ENCODE measurements around the gene ISG15. TPM values are rescaled to one million over a fixed set of nuclear protein-coding genes. Genes with fewer than 3 reads are reported as not detected.

ISG15 gene
- total and polyA plus RNA-seq, 9 of the 15 experiments (the other 6 are each of a cell fraction or from before 2014, with no cell fraction given) = 0.40 to 58.3 (median 12.2) TPM

- TF ChIP-seq RAD21 (CRISPR knock-in tag; conservative IDR thresholded peaks at IDR 0.05 in 1 of 2, IDR thresholded peaks at IDR 0.05 in 1 of 2) = no peak
- 0 out of 2 replicates have a peak, but pooled peaks have one; percentile 2 for TF ChIP-seq NFIC (IDR thresholded peaks at IDR 0.05)
- no peak for TF ChIP-seq ZNF212 (CRISPR knock-in tag; IDR thresholded peaks at IDR 0.05)
- no peak for TF ChIP-seq ZNF699 (CRISPR knock-in tag; IDR thresholded peaks at IDR 0.05; ENCODE audit: insufficient replicate concordance)
- TF ChIP-seq GTF2F1 (IDR thresholded peaks at IDR 0.05; ENCODE audit: low read depth, low read length) = no peak
- TF ChIP-seq JUNB (CRISPR knock-in tag; conservative IDR thresholded peaks at IDR 0.05) = no peak
- TF ChIP-seq TRIM28 (IDR thresholded peaks at IDR 0.05) = no peak
- no peak for TF ChIP-seq HNRNPK (IDR thresholded peaks at IDR 0.05; ENCODE audit: low read depth, low read length, poor library complexity, severe bottlenecking)
- TF ChIP-seq COPS2 (conservative IDR thresholded peaks at IDR 0.05) = no peak
- TF ChIP-seq, protein P1, sequence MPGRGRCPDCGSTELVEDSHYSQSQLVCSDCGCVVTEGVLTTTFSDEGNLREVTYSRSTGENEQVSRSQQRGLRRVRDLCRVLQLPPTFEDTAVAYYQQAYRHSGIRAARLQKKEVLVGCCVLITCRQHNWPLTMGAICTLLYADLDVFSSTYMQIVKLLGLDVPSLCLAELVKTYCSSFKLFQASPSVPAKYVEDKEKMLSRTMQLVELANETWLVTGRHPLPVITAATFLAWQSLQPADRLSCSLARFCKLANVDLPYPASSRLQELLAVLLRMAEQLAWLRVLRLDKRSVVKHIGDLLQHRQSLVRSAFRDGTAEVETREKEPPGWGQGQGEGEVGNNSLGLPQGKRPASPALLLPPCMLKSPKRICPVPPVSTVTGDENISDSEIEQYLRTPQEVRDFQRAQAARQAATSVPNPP (IDR thresholded peaks at IDR 0.05; ENCODE audit: borderline replicate concordance, insufficient read depth, insufficient read length) = no peak
- TF ChIP-seq TEAD4 (IDR thresholded peaks at IDR 0.05; ENCODE audit: low read length) = no peak
- TF ChIP-seq TEAD4 (CRISPR knock-in tag; IDR thresholded peaks at IDR 0.05; ENCODE audit: borderline replicate concordance) = no peak
- no peak for TF ChIP-seq NCOA1 (IDR thresholded peaks at IDR 0.05; ENCODE audit: low read depth)
- no peak for TF ChIP-seq NCOA6 (IDR thresholded peaks at IDR 0.05)
- TF ChIP-seq ARHGAP35 (IDR thresholded peaks at IDR 0.05; ENCODE audit: partially characterized antibody) = no peak
- TF ChIP-seq RB1 (IDR thresholded peaks at IDR 0.05; ENCODE audit: low read depth) = peak; percentile 79; the same call in 1 of the 2 replicates
- no peak for TF ChIP-seq ZNF146 (CRISPR knock-in tag; IDR thresholded peaks at IDR 0.05; ENCODE audit: unreplicated experiment)
- peak; percentile 97 for TF ChIP-seq SP1 (CRISPR knock-in tag; IDR thresholded peaks at IDR 0.05)
- no peak for TF ChIP-seq ETS2 (tag; IDR thresholded peaks at IDR 0.05; ENCODE audit: borderline replicate concordance, poor library complexity, severe bottlenecking)
- peak; percentile 67; the same call in 1 of the 2 replicates for TF ChIP-seq MTA3 (IDR thresholded peaks at IDR 0.05; ENCODE audit: borderline replicate concordance)
- TF ChIP-seq SNIP1 (IDR thresholded peaks at IDR 0.05; ENCODE audit: low read depth) = no peak
- TF ChIP-seq SIN3A (IDR thresholded peaks at IDR 0.05; ENCODE audit: borderline replicate concordance in 2 of 2, control insufficient read depth in 1 of 2, low read depth in 2 of 2, low read length in 2 of 2) = peak in 1 of 2 experiments; percentile 73; a peak in 2 of 4 replicates
- no peak for TF ChIP-seq ARNT (IDR thresholded peaks at IDR 0.05)
- TF ChIP-seq PHF8 (IDR thresholded peaks at IDR 0.05; ENCODE audit: borderline replicate concordance, low read length) = peak; percentile 47; the same call in 1 of the 2 replicates
- no peak for TF ChIP-seq TSC22D4 (tag; IDR thresholded peaks at IDR 0.05)
- TF ChIP-seq, protein P2, sequence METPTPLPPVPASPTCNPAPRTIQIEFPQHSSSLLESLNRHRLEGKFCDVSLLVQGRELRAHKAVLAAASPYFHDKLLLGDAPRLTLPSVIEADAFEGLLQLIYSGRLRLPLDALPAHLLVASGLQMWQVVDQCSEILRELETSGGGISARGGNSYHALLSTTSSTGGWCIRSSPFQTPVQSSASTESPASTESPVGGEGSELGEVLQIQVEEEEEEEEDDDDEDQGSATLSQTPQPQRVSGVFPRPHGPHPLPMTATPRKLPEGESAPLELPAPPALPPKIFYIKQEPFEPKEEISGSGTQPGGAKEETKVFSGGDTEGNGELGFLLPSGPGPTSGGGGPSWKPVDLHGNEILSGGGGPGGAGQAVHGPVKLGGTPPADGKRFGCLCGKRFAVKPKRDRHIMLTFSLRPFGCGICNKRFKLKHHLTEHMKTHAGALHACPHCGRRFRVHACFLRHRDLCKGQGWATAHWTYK (CRISPR knock-in tag; IDR thresholded peaks at IDR 0.05) = 0 out of 2 replicates have a peak, but pooled peaks have one; percentile 73
- TF ChIP-seq TCF7 (IDR thresholded peaks at IDR 0.05; ENCODE audit: borderline replicate concordance) = no peak
- TF ChIP-seq ZNF586 (CRISPR knock-in tag; conservative IDR thresholded peaks at IDR 0.05) = no peak
These were observed 46.4 kb downstream of the ISG15 start (continued) for GRCh38 chr1:1059494-1060280.
